PC-9 (cell line): ENCODE measurements around the gene SMG6. TPM values are rescaled to one million over a fixed set of nuclear protein-coding genes. Genes with fewer than 3 reads are reported as not detected.

Experiments used
- BruUV-seq: library from RNA; stranded (reverse); fragments of 400-500 nt; replicated peaks from 2 replicates; lab custom pipeline; 2021; lab: Mats Ljungman, UMichigan
- CTCF ChIA-PET: fragments of 300-600 bp; sonication (Branson Sonifier 250); formaldehyde crosslinking; loops from one replicate; lab custom pipeline; 2022; ENCODE audit warnings: antibody characterized with exemption; lab: Charles Lee
- POLR2A ChIA-PET: fragments of 300-600 bp; sonication (Branson Sonifier 250); formaldehyde crosslinking; loops from one replicate; lab custom pipeline; 2022; ENCODE audit warnings: antibody characterized with exemption; ENCODE audit not compliant: unreplicated experiment; lab: Charles Lee
- DNase-seq, 2 experiments: peaks; one replicate each; pipeline versions ENCODE4 v3.0.0 to v3.0.0-alpha.2; 2015 to 2022; ENCODE audit warnings: mixed read lengths in 1 of 2
- H2AFZ ChIP-seq: fragments of 200-600 bp; sonication (generic); 2 replicates; pipeline ENCODE4 v1.8.1; 2017; ENCODE audit warnings: antibody characterized with exemption
- H3F3A ChIP-seq: fragments of 200-600 bp; sonication (generic); 2 replicates; pipeline ENCODE4 v1.8.1; 2017; ENCODE audit warnings: antibody characterized with exemption, mild to moderate bottlenecking, low read depth; ENCODE audit not compliant: insufficient read depth
- H3K27ac ChIP-seq: fragments of 200-600 bp; sonication (generic); 2 replicates; pipeline ENCODE4 v1.6.1; 2016; ENCODE audit warnings: mixed run types
- H3K27me3 ChIP-seq: fragments of 200-600 bp; sonication (generic); 2 replicates; pipeline ENCODE4 v1.6.1; 2016; ENCODE audit warnings: low read depth, mixed run types; ENCODE audit not compliant: insufficient read depth
- H3K36me3 ChIP-seq: fragments of 200-600 bp; sonication (generic); 2 replicates; pipeline ENCODE4 v1.6.1; 2016; ENCODE audit warnings: low read depth, mixed run types
- H3K4me1 ChIP-seq: fragments of 200-600 bp; sonication (generic); replicated peaks from 2 replicates; pipeline ENCODE4 v1.6.1; 2016; ENCODE audit warnings: mixed run types; ENCODE audit not compliant: insufficient read depth
- H3K4me2 ChIP-seq: fragments of 200-600 bp; sonication (generic); 2 replicates; pipeline ENCODE4 v1.6.1; 2017; ENCODE audit warnings: mixed run types
- H3K4me3 ChIP-seq: fragments of 200-600 bp; sonication (generic); 2 replicates; pipeline ENCODE4 v1.6.1; 2016; ENCODE audit warnings: mixed run types
- H3K79me2 ChIP-seq: fragments of 200-600 bp; sonication (generic); 2 replicates; pipeline ENCODE4 v1.6.1; 2017; ENCODE audit warnings: low read depth, mixed run types
- H3K9me2 ChIP-seq: fragments of 200-600 bp; sonication (generic); 2 replicates; pipeline ENCODE4 v1.8.1; 2017; ENCODE audit warnings: mild to moderate bottlenecking; ENCODE audit not compliant: insufficient read depth
- H3K9me3 ChIP-seq: fragments of 200-600 bp; sonication (generic); 2 replicates; pipeline ENCODE4 v1.8.1; 2016; ENCODE audit warnings: low read depth; ENCODE audit not compliant: insufficient read depth
- H4K20me1 ChIP-seq: fragments of 200-600 bp; sonication (generic); 2 replicates; pipeline ENCODE4 v1.8.1; 2017; ENCODE audit not compliant: insufficient read depth
- CTCF ChIP-seq: fragments of 200-600 bp; sonication (generic); conservative IDR thresholded peaks from 2 replicates; pipeline ENCODE4 v1.6.1; 2017; ENCODE audit warnings: mixed run types, antibody characterized with exemption, mild to moderate bottlenecking, moderate library complexity
- EZH2 ChIP-seq: fragments of 200-600 bp; sonication (generic); IDR thresholded peaks from 2 replicates; pipeline ENCODE4 v1.8.0; 2017; ENCODE audit warnings: antibody characterized with exemption, low read depth
- intact Hi-C: fragments of 100-400 bp; cut with micrococcal nuclease; formaldehyde crosslinking; loops from one replicate; pipeline ENCODE4 v1.10.0; 2022; ENCODE audit not compliant: unreplicated experiment
- total RNA-seq: library from RNA; stranded (reverse); gene quantifications from 2 replicates; pipeline ENCODE4 v1.2.3, GENCODE V29; 2021

The SMG6 gene
- total RNA-seq, 1 experiment from 2014 or later: 43.1 TPM

- no peak for TF ChIP-seq EZH2
- TF ChIP-seq CTCF: no peak
Measured at GRCh38 chr17:2250140-2251095, 53.2 kb downstream of the SMG6 start.

GRCh38 chr17:2247005-2247404 lies 56.6 kb downstream of the SMG6 start:
- intact Hi-C loops: no loop called here
- Histone ChIP-seq H2AFZ (no peak overlapping the region), H3K4me2 (no peak overlapping the region), H3K27me3 (no peaks in the 10 kb centered on the region), H3K9me2 (no peaks in the 10 kb centered on the region), H3K79me2 (no peaks in the 10 kb centered on the region), H3K9me3 (no peaks in the 10 kb centered on the region), H4K20me1 (no peaks in the 10 kb centered on the region), H3F3A (peaks cover 17% of the 10 kb centered on the region; the same call in 1 of the 2 replicates), H3K4me3 (no peak overlapping the region), H3K27ac (no peak overlapping the region), H3K4me1 (no peaks in the 10 kb centered on the region), H3K36me3 (no peaks in the 10 kb centered on the region)
- BruUV-seq: no TSS peak
- DNase-seq: no peak
- ChIA-PET POLR2A (no interaction called here), CTCF (no interaction called here)
- no peak for TF ChIP-seq CTCF
- no peak for TF ChIP-seq EZH2

More at GRCh38 chr17:2250140-2251095, 53.2 kb downstream of the SMG6 start:
- Histone ChIP-seq H2AFZ (no peak overlapping the region), H3K79me2 (no peaks in the 10 kb centered on the region), H3K27ac (no peak overlapping the region), H3K4me1 (no peaks in the 10 kb centered on the region), H4K20me1 (no peaks in the 10 kb centered on the region), H3K9me2 (no peaks in the 10 kb centered on the region), H3K36me3 (no peaks in the 10 kb centered on the region), H3K27me3 (no peaks in the 10 kb centered on the region), H3K4me3 (no peak overlapping the region), H3K4me2 (no peak overlapping the region), H3K9me3 (no peaks in the 10 kb centered on the region), H3F3A (peaks cover 8% of the 10 kb centered on the region; the same call in 1 of the 2 replicates)
- POLR2A ChIA-PET: no interaction called here
- intact Hi-C loops: no loop called here
- CTCF ChIA-PET: no interaction called here
- no TSS peak for BruUV-seq
- no peak for DNase-seq

DNA sequence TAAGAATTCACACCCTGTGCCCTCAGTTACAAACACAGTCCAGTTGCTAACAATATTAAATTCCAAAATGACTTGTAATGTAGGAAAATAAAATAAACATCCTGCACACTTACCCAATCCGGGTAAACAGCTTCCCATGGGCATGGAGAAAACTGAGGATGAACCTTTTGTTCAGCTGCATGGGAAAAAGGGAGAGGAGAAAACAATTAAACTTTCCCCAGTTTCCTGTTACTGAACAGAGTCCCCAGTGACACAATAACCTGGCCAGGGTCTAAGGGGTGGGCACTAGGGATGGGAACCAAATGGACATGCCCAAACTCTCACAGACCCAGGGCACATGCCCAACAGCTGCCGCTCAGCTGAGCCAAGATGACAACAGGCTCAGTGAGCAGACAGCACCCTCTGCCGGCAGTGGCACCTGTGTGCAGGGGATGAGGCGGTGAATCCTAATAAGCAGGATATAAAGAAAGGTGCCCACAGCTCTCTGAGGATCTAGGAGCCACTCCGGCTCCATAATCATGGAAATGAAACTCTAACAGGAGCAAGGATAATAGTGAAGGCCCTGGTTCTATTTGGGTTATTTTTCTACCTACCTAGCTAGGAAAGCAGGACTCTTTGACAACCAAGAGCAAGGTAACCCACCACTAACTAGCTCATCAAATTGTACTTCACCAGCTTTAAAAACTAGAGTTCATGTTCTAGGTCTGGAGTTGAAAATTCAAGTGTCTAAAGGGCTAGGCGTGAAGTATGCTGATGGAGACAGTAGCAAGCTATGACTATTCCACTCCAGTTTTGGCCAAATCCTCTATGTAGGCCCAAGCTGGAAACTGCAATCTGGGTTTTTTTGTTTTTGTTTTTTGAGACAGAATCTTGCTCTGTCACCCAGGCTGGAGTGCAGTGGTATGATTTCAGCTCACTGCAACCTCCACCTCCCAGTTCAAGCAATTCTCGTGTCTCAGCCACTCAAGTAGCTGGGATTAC lies 58.8 kb downstream of the SMG6 start:
- ChIA-PET CTCF (interaction anchor here (0.6 to 1.5 kb wide), 11 partner anchors 21 to 363 kb away, joined by 3 to 14 read pairs (median 3); partner anchors contain the start of gene HIC1), POLR2A (interaction anchor here (0.6 kb wide), 1 partner anchor 40 kb away, joined by 4 read pairs; no protein-coding TSS in a partner anchor)
- DNase-seq: peak; percentile 56 to 76
- H3K4me2 ChIP-seq: no peak overlapping the region
- H3K36me3 ChIP-seq: no peaks in the 10 kb centered on the region
- no peaks in the 10 kb centered on the region for H3K9me2 ChIP-seq
- no peaks in the 10 kb centered on the region for H4K20me1 ChIP-seq
- no peak overlapping the region for H3K4me3 ChIP-seq
- H3K79me2 ChIP-seq: no peaks in the 10 kb centered on the region
- H3K27me3 ChIP-seq: no peaks in the 10 kb centered on the region
- peaks cover 24% of the 10 kb centered on the region; the same call in 1 of the 2 replicates for H3F3A ChIP-seq
- no TSS peak for BruUV-seq
- H2AFZ ChIP-seq: no peak overlapping the region
- no peaks in the 10 kb centered on the region for H3K9me3 ChIP-seq
- H3K27ac ChIP-seq: no peak overlapping the region
- peaks cover 7% of the 10 kb centered on the region for H3K4me1 ChIP-seq
- intact Hi-C loops: loop anchor here (1.0 kb wide), 2 partner anchors 191 to 336 kb away; no protein-coding TSS in a partner anchor
- TF ChIP-seq EZH2 (no peak), CTCF (peak; percentile 99)
